ENCODE results near the gene LHFPL3. TPM values are rescaled to one million over a fixed set of nuclear protein-coding genes. Genes with fewer than 3 reads are reported as not detected.

The LHFPL3 gene
- total and polyA plus RNA-seq, 2 experiments from 2014 or later, result 0.24 TPM; not detected in 1

DNA sequence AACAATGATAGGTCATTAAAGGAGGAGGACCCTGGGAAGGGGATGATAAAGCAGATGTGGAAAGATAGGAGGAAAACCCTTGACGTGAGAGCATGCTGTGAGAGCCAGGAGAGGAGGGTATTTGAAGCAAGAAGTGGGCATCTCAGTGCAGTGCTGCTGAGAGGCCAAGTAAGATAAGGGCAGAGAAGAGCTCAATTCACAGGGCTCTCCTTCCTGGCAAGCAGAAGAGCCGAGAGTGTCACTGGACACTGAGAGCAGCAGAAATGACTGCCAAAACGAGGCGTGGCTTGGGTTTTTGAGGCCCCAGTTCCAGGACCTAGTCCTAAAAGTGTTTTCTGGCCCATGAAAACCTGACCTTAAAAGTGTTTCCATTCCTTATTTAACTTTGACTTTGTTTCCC lies 213.5 kb downstream of the LHFPL3 start:
- Histone ChIP-seq H3K27me3 (ENCODE audit: insufficient read depth) (no peaks in the 10 kb centered on the region), H3K36me3 (ENCODE audit: insufficient read depth) (no peaks in the 10 kb centered on the region), H3F3A (replicated peaks; ENCODE audit: low read depth) (no peaks in the 10 kb centered on the region), H3K4me2 (no peak overlapping the region), H3K9me2 (ENCODE audit: insufficient read depth) (no peaks in the 10 kb centered on the region), H3K4me3 (no peak overlapping the region), H2AFZ (no peak overlapping the region), H4K20me1 (replicated peaks; ENCODE audit: insufficient read depth) (no peaks in the 10 kb centered on the region), H3K27ac (ENCODE audit: low read depth) (no peak overlapping the region), H3K4me1 (ENCODE audit: insufficient read depth) (no peaks in the 10 kb centered on the region), H3K79me2 (replicated peaks; ENCODE audit: insufficient read depth) (no peaks in the 10 kb centered on the region)
- Mint-ChIP-seq H3K27ac (no peak overlapping the region), H3K36me3 (ENCODE audit: low read depth) (no peaks in the 10 kb centered on the region), H3K4me3 (no peak overlapping the region), H3K27me3 (ENCODE audit: insufficient read depth, low read depth, poor library complexity) (no peaks in the 10 kb centered on the region), H3K9me3 (no peaks in the 10 kb centered on the region), H3K4me1 (no peaks in the 10 kb centered on the region)
- no peak for DNase-seq (ENCODE audit: low spot score)
- no peak for ATAC-seq
- TF ChIP-seq, protein P1, sequence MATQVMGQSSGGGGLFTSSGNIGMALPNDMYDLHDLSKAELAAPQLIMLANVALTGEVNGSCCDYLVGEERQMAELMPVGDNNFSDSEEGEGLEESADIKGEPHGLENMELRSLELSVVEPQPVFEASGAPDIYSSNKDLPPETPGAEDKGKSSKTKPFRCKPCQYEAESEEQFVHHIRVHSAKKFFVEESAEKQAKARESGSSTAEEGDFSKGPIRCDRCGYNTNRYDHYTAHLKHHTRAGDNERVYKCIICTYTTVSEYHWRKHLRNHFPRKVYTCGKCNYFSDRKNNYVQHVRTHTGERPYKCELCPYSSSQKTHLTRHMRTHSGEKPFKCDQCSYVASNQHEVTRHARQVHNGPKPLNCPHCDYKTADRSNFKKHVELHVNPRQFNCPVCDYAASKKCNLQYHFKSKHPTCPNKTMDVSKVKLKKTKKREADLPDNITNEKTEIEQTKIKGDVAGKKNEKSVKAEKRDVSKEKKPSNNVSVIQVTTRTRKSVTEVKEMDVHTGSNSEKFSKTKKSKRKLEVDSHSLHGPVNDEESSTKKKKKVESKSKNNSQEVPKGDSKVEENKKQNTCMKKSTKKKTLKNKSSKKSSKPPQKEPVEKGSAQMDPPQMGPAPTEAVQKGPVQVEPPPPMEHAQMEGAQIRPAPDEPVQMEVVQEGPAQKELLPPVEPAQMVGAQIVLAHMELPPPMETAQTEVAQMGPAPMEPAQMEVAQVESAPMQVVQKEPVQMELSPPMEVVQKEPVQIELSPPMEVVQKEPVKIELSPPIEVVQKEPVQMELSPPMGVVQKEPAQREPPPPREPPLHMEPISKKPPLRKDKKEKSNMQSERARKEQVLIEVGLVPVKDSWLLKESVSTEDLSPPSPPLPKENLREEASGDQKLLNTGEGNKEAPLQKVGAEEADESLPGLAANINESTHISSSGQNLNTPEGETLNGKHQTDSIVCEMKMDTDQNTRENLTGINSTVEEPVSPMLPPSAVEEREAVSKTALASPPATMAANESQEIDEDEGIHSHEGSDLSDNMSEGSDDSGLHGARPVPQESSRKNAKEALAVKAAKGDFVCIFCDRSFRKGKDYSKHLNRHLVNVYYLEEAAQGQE (IDR thresholded peaks at IDR 0.05; ENCODE audit: unreplicated experiment), result no peak
- TF ChIP-seq ZNF331 (CRISPR knock-in tag; IDR thresholded peaks at IDR 0.05; ENCODE audit: low read depth) (no peak), EZH2 (IDR thresholded peaks at IDR 0.05; ENCODE audit: low read depth, unreplicated experiment) (no peak), NANOG (IDR thresholded peaks at IDR 0.05; ENCODE audit: borderline replicate concordance) (no peak), ZNF114 (CRISPR knock-in tag; IDR thresholded peaks at IDR 0.05) (no peak), STAT1 (IDR thresholded peaks at IDR 0.05; ENCODE audit: unreplicated experiment) (no peak)
- TF ChIP-seq, protein P2, sequence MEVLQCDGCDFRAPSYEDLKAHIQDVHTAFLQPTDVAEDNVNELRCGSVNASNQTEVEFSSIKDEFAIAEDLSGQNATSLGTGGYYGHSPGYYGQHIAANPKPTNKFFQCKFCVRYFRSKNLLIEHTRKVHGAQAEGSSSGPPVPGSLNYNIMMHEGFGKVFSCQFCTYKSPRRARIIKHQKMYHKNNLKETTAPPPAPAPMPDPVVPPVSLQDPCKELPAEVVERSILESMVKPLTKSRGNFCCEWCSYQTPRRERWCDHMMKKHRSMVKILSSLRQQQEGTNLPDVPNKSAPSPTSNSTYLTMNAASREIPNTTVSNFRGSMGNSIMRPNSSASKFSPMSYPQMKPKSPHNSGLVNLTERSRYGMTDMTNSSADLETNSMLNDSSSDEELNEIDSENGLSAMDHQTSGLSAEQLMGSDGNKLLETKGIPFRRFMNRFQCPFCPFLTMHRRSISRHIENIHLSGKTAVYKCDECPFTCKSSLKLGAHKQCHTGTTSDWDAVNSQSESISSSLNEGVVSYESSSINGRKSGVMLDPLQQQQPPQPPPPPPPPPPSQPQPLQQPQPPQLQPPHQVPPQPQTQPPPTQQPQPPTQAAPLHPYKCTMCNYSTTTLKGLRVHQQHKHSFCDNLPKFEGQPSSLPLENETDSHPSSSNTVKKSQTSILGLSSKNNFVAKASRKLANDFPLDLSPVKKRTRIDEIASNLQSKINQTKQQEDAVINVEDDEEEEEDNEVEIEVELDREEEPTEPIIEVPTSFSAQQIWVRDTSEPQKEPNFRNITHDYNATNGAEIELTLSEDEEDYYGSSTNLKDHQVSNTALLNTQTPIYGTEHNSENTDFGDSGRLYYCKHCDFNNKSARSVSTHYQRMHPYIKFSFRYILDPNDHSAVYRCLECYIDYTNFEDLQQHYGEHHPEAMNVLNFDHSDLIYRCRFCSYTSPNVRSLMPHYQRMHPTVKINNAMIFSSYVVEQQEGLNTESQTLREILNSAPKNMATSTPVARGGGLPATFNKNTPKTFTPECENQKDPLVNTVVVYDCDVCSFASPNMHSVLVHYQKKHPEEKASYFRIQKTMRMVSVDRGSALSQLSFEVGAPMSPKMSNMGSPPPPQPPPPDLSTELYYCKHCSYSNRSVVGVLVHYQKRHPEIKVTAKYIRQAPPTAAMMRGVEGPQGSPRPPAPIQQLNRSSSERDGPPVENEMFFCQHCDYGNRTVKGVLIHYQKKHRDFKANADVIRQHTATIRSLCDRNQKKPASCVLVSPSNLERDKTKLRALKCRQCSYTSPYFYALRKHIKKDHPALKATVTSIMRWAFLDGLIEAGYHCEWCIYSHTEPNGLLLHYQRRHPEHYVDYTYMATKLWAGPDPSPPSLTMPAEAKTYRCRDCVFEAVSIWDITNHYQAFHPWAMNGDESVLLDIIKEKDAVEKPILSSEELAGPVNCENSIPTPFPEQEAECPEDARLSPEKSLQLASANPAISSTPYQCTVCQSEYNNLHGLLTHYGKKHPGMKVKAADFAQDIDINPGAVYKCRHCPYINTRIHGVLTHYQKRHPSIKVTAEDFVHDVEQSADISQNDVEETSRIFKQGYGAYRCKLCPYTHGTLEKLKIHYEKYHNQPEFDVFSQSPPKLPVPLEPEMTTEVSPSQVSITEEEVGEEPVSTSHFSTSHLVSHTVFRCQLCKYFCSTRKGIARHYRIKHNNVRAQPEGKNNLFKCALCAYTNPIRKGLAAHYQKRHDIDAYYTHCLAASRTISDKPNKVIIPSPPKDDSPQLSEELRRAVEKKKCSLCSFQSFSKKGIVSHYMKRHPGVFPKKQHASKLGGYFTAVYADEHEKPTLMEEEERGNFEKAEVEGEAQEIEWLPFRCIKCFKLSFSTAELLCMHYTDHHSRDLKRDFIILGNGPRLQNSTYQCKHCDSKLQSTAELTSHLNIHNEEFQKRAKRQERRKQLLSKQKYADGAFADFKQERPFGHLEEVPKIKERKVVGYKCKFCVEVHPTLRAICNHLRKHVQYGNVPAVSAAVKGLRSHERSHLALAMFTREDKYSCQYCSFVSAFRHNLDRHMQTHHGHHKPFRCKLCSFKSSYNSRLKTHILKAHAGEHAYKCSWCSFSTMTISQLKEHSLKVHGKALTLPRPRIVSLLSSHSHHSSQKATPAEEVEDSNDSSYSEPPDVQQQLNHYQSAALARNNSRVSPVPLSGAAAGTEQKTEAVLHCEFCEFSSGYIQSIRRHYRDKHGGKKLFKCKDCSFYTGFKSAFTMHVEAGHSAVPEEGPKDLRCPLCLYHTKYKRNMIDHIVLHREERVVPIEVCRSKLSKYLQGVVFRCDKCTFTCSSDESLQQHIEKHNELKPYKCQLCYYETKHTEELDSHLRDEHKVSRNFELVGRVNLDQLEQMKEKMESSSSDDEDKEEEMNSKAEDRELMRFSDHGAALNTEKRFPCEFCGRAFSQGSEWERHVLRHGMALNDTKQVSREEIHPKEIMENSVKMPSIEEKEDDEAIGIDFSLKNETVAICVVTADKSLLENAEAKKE (CRISPR knock-in tag; IDR thresholded peaks at IDR 0.05), result no peak
- TF ChIP-seq, protein P3, sequence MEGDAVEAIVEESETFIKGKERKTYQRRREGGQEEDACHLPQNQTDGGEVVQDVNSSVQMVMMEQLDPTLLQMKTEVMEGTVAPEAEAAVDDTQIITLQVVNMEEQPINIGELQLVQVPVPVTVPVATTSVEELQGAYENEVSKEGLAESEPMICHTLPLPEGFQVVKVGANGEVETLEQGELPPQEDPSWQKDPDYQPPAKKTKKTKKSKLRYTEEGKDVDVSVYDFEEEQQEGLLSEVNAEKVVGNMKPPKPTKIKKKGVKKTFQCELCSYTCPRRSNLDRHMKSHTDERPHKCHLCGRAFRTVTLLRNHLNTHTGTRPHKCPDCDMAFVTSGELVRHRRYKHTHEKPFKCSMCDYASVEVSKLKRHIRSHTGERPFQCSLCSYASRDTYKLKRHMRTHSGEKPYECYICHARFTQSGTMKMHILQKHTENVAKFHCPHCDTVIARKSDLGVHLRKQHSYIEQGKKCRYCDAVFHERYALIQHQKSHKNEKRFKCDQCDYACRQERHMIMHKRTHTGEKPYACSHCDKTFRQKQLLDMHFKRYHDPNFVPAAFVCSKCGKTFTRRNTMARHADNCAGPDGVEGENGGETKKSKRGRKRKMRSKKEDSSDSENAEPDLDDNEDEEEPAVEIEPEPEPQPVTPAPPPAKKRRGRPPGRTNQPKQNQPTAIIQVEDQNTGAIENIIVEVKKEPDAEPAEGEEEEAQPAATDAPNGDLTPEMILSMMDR (conservative IDR thresholded peaks at IDR 0.05; ENCODE audit: low read depth in 2 of 2), result no peak
